ENCODE data around the gene RNF146. TPM values are rescaled to one million over a fixed set of nuclear protein-coding genes. Genes with fewer than 3 reads are reported as not detected.
"Not testable (repeated sequence)": the region's sequence is repeated elsewhere in the genome, so short reads cannot be mapped to it uniquely, and the experiment has no call there.

Gene RNF146, protein sequence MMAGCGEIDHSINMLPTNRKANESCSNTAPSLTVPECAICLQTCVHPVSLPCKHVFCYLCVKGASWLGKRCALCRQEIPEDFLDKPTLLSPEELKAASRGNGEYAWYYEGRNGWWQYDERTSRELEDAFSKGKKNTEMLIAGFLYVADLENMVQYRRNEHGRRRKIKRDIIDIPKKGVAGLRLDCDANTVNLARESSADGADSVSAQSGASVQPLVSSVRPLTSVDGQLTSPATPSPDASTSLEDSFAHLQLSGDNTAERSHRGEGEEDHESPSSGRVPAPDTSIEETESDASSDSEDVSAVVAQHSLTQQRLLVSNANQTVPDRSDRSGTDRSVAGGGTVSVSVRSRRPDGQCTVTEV
- total RNA-seq: 26.2 and 39.7 TPM in 2 replicates

DNA sequence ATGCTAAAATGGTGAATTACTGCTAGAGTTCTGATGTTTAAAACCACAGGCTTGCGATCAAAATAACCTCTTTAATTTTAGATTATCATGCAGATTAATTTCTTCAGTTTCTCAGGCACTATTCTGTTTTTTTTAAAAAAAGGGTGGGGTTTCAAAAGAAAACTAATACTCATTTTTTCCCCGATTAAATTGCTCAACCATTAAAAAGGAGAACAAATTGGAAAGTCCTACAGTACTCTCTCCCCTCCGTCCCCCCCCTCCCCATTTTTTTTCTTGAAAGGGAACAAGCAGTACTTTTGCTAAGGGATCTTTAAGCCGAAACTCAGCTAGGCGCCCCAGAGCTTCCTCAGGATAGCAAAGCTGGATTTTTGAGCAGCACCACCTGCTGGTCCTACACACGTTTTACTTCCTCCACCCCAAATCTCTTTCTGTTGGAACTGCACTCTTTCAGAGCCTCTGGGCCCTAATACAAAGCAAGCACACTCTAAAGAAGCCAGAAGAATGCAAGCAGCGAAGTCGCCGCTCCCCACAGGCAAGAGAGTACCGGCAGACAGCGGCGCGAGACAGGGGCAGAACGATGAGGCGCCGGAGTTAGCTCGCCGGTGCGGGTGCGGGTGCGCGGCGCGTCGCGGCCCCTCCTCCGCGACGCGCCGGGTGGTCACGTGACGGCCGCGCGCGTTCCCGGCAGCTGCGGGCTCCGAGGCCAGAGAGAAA is at the start of gene RNF146:
RNF146 (plus strand) TSS at position 687 of the 714 bp plus-strand sequence. CDS start 13,475 bp downstream, outside the sequence.
- DNase-seq (ENCODE audit: low read depth in 2 of 2): peak; percentile 61 to 85

DNA sequence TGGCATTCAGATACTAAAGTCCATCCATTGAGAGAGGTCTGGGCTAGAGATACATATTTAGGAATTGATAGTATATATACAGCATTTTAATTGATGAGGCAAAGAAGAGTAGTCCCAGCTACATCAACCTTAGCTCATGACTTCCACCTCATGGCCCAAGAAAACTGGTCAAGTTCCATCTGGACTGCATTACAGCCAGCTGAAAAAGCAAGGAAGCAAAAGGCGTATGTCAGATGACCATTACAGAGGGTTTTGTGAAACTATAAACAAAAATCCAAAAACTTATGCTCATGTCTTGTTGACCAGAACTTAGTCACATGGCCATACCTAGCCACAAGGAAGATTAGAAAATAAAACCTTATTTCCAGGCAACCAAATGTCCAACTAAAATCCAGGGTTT is 46.8 kb upstream of the RNF146 start:
- DNase-seq (ENCODE audit: low read depth in 2 of 2): no peak

DNA sequence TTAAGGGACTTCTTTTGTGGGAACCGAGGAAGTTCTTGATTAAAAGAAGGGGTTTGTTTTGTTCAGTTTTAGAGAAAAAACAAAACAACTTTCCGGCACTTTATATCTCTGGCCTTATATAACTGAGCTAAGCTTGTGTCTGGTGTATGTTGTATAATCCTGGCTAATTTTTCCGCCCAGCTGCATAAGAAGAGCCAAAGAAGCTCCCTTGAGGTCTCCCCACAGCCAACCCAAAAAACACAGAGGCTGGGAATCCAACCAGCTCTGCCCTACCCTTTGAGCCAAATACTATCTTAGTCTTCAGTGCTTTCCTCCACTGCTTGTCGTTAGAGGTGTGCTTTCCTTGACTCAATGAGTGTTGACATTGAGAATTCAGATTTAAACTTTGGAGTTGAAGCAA is 45.5 kb upstream of the RNF146 start:
- DNase-seq (ENCODE audit: low read depth in 2 of 2): no peak

DNA sequence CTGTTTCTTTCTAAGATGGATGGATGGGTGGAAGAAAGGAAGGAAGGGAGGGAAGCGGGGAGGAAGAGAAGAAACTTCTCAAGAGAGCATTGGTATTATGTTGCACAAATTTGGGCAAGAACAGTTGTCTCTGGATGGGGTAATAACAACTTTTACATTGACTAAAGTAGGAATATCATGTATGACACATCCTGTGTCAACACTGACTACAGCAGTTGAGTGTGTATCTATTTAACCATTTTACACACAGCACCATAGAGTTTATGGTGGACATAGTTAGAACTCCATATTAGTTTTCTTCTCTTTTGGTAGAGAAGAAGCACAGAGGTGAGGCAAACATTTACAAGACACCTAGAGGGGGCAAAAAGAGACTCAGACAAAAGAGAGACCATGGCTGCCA is 44.2 kb upstream of the RNF146 start:
- no peak for DNase-seq (ENCODE audit: low read depth in 2 of 2)

DNA sequence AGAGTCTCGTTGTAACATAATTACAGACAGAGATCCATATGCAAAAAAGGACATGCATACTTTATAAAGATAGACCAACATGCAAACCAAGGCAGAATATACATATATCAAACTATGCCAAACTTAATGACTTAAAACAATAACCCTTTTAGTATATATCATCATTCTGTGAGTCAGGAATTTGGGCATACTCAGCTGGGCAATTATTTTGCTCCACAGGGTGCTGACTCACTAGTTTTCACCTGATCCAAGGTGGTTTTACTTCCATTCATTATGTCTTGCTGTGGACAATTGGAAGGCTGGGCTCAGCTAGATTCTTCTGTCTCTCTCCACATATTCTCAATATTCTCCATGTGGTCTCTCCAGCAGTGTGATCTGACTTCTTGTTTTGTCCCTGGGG is 41.2 kb upstream of the RNF146 start:
- DNase-seq (ENCODE audit: low read depth in 2 of 2): no peak

DNA sequence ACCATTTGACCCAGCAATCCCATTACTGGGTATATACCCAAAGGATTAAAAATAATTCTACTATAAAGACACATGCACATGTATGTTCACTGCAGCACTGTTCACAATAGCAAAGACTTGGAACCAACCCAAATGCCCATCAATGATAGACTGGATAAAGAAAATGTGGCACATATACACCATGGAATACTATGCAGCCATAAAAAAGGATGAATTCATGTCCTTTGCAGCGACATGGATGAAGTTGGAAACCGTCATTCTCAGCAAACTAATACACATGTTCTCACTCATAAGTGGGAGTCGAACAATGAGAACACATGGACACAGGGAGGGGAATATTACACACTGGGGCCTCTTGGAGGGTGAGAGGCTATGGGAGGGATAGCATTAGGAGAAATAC is 32.8 kb upstream of the RNF146 start:
- not testable (repeated sequence) for DNase-seq (ENCODE audit: low read depth in 2 of 2)

DNA sequence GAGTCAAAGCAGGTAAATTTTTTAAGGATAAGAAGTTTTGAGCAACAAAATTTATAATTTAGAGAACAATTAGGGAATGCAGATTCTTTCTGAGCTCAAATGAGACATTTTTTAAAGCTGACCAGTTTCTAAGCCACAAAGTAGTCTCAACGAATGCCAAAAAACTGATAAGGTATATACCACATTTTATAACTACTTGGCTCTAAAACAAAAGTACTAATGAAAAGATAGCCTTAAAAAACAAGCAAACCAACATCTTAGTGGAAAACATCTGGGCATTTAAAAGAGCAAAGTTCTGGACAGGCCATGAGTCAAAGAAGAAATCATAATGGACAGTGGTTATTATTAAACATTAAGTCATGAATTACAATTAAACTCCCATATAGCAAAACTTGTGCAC is 23.2 kb upstream of the RNF146 start:
- no peak for DNase-seq (ENCODE audit: low read depth in 2 of 2)

DNA sequence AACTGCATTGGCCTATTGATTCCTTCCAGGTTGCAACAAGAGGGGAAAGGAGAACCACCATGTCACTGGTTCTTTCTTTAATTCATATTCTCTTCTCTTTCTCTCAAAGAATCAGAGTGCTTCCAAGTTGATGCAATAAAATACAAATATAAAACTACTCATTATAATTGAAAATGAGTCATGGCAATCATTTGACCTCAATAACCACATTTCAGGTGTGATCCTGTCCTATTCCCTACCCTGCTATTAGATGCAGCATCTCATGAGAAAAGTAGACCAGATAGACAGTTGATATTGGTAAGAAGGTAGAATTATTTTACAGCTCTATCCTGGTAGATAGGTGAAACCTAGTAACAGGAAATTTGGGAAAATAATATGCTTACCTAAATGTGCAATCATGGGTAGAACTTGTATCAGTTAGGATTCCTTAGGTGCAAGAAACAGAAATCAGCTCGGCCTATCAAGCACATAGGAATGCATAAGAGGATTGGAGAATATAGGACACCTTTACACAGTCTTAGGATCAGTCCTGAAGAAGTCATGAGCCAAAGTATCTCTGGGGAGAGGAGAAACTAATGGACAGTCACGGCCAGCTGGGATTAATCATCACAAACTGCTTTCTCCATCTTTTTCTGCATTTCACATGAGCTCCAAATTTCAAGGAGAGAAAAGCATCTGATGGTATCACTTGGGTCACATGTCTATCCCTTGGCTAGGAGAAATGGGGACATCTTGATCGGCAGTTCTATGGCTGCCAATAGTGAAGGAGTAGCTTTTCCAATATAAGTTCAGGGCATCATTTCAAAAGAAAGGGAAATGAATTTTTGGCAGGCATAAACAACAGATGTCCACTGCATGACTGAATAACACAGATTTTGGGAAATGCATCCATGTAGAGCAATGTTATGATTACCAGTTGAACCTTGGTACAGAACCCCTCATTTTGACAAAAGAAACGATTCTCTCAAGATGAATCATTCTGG is 19.3 kb upstream of the RNF146 start:
- DNase-seq (ENCODE audit: low read depth in 2 of 2): no peak

DNA sequence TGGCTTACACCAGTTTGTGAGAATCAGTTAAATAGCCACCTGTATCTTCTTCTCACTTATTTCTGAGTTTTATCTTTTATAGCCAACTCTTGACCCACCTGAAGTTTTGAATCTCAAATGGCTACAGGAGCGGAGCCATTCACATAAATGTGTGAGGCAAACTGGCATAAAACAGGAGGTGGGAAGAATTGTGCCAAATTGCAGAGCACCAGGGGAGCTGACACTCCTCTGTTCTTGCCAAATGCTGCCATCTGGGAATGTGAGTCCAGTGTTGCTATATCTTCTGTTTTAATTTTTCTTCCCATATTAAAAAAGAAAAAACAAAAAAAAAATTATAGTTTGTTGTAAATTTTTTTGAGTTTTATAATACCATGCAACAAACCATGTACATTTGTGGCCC is 17.0 kb upstream of the RNF146 start:
- DNase-seq (ENCODE audit: low read depth in 2 of 2): no peak

DNA sequence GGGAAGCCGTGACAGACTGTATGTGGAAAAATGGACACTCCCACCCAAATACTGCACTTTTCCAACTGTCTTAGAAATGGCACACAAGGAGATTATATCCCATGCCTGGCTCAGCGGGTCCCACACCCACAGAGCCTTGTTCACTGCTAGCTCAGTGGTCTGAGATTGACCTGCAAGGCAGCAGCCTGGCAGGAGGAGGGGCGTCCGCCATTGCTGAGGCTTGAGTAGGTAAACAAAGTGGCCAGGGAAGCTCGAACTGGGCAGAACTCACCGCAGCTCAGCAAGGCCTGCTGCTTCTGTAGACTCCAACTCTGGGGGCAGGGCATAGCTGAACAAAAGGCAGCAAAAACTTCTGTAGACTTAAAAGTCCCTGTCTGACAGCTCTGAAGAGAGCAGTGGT is 11.4 kb upstream of the RNF146 start:
- DNase-seq (ENCODE audit: low read depth in 2 of 2): no peak

DNA sequence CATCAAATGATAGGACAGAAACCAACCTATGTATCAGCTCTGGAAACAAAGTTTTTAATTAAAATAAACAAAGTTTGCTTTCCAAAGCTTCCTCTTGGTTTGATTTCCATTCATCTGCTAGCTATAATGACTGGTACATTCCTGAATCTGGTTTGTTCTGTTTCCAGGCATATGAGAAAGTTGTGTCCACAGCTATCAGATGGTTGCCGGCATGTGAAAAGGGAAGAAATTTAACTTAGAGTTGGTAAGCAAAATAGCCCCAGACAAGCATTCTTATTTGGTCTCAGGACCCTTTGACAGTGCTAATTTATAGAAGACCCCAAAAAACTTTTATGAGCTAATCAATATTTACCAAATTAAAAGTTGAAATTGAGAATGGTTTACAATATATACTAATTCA is 3.8 kb upstream of the RNF146 start:
- DNase-seq (ENCODE audit: low read depth in 2 of 2): no peak

DNA sequence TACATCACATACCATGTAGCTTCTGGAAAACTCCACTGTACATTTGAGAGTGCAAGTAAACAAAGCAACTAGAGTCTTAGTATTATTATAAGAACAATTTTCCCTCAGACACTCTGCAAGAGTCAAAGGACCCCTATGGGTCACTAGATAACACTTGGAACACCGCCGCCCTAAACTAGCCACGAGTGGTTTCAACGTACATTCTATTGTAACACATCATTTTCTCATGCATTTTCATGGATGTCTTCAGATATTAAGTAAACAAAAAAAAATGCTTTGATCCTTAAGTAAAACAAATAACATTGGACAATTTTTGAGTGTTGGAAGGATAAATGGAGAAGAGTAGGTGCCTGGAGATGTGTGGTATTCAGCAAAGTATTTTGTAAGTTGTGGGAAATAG is 3.2 kb upstream of the RNF146 start:
- no peak for DNase-seq (ENCODE audit: low read depth in 2 of 2)

DNA sequence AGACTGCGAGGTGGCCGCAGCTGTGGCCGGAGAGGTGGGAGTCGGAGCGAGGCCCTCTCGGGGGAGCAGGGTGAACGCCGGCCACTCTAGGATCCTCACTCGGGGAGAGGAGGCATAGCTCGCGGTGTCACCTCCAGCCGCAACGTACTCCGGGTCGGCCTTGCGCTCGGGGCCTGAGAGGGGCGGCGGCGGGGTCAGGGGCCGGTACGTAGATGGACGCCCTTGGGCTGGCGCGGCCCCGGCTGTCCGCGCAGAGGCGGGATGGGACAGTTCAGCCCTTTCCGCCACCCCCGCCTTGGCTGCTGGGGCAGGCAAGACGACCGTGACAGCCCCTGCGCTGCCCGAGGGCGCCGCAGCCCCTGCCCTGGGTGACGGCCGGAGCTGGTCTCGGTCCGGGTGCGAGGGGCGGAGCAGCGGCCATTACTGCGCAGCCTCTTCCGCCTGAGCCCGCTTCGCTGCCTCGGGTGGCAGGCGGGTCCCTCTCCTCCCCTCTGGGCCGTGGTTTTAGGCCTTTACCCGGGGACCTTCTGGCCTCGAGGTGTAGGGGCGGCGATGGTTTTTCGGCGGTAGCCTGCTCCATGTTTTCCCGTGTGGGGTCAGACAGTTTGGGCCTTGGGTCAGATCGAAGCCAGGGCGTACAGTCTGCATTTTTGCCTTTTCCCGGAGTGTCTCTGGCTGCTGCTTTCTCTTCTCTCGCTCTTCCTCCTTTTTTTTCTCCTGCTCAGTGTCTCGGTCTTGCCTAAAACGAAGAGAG is 405 bp downstream of the RNF146 start:
- DNase-seq (ENCODE audit: low read depth in 2 of 2): peak; percentile 14 to 58

DNA sequence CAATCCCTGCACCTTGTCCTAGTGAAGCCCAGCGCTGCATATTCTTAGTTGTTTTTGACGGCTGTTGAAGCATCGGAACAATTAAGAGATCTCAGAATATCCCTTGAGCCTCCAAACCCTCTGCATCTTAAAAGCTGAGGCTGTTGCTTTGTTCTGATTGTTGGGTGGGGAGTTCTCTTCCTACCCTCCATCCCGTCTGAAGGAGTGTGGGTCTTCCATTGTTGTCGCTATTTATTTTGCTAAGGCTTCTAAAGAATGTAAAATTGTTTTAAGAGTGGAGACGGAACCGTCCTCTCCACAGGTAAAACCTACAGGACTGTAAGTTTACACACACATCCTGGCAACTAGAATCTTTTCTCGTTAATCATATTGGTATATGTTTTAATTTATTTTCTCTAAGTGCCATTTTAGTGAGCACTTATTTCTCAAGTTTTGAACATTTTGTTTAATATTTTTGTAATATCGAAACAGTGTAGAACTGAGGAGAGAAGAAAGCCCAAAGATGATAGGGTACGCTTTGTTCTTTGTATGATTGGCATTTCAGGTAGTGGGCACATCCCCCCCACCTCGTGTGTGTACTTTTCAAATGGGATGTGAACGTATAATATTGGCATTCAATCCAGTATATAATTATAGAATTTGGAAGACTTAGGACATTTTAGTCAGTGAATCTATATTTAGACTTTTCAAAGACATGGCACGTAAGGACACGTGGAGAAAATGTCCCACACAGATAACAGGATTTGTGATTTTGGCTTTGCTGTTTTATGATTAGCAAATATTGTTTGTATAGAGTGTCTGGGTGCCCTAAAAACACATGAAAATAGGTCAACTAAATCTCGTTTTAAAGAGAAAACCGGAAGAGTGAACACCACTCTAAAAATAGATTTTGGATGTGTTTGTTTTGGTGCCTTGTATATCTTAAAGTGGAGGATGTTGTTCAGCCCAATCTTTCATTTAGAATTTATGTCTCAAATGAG is 1.3 kb downstream of the RNF146 start:
- DNase-seq (ENCODE audit: low read depth in 2 of 2): peak in 1 of 2 donors; percentile 26

DNA sequence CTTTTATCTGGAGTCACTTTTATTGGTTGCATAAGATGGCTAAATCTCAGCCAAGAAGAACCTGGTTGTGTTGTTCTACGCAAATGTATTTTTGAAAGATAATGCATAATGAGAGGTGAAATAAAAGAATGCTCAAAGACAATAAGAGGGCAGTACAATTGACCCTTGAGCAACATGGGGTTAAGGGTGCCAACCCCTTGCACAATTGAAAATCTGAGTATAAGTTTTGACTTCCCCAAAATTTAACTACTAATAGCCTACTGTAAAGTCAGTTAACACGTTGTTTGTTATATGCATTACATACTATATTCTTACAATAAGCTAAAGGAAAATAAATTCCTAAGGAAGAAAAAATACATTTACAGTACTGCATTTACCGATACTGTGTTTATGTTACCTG is 5.9 kb downstream of the RNF146 start:
- no peak for DNase-seq (ENCODE audit: low read depth in 2 of 2)

DNA sequence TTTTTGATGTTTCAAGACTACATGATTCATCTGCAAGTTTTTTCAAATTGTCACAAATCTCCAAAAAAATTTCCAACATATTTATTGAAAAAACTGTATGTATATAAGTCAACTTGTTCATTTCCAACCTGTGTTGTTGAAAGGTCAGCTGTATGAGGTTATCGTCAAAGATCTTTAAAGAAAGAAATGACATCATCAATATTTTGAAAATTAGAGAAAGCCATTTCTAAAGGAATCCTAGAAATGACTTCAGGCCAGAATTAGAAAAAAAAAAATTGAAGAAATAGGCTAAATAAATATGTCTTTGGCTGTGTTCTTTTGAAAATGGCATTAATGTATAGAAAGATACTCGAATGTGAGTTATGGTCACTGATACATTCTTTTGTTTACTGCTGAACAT is 6.8 kb downstream of the RNF146 start:
- no peak for DNase-seq (ENCODE audit: low read depth in 2 of 2)

DNA sequence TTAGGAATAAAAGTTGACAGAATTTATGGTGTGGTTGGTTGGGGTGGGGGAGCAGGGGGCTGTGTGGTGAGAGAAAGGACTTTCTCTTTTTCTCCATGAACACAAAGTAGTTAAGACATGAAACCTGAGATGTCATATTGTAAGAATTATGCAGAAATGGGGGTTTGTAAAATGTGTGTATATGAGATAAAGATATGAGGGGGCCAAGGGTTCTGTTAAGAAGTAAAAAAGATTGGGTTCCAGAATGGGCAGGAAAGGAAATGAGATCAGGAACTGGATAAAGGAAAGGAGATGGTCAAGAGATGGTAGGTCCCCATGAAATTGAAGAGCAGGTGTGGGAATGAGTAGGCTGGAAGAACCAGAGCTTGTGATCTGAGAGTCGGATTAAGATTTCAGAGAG is 9.7 kb downstream of the RNF146 start:
- no peak for DNase-seq (ENCODE audit: low read depth in 2 of 2)

DNA sequence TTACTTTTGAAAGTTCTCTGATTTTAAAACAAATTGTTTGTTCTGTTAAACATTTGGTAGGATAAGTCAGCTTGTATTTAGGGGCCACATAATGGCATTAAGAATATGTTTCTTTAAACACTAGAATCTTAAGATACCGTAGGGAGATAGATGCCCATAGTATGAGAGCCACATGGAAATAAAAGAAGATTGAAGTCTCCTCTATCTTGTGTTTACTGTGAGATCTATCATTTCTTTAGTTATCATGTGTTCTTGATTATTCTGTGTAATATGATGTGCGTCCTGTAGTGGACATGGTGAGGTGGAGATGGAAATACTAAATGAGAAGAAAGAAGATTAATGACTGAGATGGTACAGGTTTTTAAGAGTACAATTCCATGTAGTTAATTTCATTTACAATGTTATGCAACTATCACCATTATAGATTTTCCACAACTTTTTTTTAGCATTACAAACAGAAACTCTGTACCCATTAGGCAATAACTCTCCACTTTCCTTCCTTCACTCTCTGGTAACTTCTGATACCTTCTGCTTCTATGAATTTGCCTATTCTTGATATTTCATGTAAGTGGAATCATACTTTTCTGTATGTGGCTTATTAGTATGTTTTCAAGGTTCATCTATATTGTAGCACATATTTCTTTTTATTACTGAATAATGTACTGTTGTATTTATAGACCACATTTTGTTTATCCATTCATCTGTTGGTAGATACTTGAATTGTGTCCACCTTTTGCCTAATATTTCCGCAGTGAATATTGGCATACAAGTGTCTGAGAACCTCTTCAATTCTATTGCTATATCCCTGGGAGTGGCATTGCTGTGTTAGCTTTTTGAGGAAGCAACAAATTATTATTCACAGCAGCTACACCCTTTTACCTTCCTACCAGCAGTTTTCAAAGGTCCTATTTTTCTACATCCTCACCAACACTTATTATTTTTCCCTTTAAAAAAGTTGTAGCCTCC is 11.5 kb downstream of the RNF146 start:
- no peak for DNase-seq (ENCODE audit: low read depth in 2 of 2)

DNA sequence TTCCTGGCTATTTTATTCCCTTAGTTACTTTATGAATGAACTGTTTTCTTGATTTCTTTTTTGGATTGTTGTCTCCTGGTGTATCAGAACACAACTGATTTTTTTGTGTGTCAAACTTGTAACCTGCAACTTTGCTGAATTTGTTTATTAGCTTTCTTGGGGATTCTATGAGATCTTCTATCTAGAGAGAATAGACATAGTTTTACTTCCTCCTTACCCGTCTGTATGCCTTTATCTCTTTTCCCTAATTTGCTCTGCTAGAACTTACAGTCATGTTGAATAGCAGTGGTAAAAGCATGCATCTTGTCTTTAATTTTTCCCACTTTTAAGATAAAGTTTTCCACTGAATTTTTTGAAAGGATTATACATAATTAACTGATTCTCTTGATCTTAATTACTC is 13.2 kb downstream of the RNF146 start:
- DNase-seq (ENCODE audit: low read depth in 2 of 2): no peak
